ENCODE measurements around the gene HPF1.
"Not testable (repeated sequence)": the region's sequence is repeated elsewhere in the genome, so short reads cannot be mapped to it uniquely, and the experiment has no call there.

HPF1 gene

DNA sequence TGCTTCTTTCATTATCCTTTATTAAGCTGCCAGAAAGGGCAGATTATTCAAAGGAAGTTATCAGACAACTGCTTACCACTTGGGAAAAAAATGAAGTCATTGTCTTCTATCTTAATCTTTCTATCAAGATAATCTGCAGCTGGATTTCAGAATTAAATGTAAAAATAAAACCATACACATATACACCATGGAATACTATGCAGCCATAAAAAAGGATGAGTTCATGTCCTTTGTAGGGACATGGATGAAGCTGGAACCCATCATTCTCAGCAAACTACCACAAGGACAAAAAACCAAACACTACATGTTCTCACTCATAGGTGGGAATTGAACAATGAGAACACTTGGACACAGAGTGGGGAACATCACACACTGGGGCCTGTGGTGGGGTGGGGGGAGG, 19.1 kb downstream of the HPF1 start:
- not testable (repeated sequence) for DNase-seq (ENCODE audit: low read depth)

DNA sequence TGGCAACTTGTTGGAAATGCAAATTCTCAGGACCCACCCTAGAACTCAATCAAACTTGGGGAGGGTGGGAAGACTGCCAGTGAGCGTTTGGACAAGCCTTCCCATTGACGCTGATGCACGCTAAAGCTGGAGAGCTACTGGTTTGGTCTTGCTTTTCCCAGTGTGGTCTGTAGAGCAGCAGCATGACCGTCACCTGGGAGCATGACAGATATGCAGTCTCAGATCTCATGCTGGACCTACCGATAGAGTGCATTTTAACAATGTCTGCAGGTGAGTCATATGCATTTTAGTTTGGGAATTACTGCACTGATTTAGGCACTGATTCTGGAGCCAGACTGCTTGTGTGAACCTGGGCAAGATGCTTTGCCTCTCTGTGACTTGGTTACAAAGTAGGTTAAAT, 27.2 kb downstream of the HPF1 start:
- DNase-seq (ENCODE audit: low read depth), result no peak

DNA sequence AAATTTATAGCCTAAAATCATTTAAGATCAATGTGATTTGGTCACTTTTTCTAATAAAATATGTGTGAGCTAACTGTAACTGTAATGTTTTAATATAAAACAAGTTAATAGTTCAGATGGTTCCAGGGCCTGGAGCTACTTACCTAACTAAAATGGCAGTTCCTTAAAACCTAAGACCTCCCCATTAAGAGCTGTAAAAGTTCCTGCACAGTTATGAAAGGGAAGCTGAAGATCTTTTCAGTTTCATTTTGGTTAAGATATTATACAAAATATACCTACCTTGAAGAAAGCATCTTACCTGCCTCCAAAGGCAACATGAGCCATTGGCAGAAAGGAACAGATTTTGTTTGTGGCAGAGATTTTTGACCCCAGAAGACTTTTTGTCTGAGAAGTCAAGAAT, 30.1 kb downstream of the HPF1 start:
- no peak for DNase-seq (ENCODE audit: low read depth)

DNA sequence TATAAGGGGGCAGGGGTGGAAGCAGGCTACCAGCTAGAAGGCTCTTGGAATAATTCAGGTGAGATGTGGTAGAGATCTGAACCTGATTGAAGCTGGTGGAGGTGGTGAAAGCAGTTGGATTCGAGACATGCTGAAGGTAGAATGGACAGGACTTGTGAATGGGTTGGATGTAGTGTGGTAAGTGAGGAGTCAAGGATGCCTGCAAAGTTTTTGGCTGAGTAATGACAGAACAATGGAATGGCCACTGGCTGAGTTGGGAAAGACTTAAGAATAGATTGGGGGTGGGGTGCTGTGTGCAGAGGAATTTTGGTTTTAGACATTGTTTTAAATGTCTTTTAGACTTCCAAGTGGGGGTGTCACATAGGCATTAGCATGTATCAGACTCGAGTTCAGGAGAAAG, 33.5 kb downstream of the HPF1 start:
- DNase-seq (ENCODE audit: low read depth), result no peak

DNA sequence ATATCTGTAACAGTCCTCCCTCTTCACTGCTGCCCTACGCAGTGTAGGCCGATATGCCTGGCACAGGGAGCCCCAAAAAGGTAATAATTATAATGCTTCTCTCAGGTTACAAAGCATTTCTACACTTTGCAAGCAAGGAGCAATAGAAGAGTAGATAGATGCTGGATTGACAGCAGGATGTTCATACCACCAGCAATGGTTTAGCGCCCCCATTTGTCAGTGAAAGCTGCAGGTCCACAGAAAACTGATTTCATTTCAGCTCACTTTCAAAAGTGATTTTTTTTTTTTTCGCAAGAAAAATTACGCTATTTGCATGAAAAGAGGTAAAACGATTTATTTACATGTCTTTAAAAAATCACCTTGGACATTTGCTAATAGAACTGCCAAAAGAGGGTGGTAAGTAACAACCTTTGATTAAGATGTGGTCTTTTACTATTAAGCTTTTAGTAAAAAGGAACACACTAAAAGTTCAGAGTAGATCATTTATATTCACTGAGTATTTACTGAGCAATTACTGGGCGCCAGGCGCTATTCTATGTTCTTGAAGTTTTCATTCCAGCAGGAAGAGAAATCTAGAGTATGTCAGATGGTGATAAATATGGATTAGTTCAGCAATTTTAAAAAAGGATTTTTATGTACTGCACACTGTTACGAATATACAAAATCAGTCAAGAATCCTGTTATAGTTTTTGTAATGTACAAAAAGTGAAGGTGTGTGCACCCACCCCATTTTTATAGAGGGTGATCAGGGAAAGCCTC, 34.4 kb downstream of the HPF1 start:
- no peak for DNase-seq (ENCODE audit: low read depth)

DNA sequence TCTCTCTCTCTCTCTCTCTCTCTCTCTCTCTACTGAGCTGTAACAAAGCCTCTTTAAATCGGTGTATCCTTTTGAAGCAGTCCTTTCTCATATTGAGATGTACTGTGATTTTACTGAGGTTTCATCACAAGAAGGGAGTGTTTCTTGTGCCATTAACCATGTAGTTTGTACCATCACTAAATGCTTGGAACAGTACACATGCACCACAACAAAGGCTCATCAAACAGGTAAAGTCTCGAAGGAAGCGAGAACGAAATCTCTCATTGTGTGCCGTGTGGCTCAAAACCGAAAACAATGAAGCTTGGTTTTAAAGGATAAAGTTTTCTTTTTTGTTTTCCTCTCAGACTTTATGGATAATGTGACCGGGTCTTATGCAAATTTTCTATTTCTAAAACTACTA, 37.2 kb downstream of the HPF1 start:
- DNase-seq (ENCODE audit: low read depth), result no peak

DNA sequence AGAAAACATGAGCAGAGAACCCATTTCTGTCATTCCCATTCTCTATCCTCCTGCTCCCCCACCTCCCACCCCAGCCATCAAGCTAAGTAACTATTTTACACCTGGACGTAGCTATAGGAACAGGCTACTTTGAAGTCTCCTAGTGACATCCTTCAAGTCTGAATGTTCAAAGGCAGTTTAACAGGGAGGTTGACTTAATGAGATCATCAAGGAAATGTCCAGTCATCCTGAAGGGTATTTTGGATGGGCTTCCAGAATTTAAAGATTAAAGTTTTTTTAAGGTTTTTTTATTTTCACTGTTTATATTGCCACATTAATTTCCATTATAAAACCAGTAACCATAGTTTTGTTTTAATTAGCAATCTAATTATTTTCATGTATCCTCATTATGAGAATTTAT, 41.1 kb downstream of the HPF1 start:
- no peak for DNase-seq (ENCODE audit: low read depth)

DNA sequence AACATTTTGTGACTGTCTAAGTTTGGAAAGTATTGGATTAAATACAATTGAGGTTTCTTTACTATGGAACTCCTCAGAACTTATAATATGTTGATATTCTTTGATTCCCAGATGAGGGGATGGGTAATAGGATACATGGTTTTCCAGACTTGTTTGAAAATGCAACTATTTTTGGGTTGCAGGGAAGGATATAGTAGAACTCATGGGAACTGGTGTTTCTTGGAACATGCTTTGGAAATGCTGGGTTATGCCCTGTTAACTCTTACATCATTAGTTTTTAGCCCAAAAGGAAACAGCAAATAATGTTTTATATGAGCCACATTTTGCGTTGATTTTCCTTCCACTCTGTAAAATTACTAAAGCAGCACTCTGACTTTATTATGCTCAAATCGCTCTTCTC, 41.9 kb downstream of the HPF1 start:
- DNase-seq (ENCODE audit: low read depth), result no peak

DNA sequence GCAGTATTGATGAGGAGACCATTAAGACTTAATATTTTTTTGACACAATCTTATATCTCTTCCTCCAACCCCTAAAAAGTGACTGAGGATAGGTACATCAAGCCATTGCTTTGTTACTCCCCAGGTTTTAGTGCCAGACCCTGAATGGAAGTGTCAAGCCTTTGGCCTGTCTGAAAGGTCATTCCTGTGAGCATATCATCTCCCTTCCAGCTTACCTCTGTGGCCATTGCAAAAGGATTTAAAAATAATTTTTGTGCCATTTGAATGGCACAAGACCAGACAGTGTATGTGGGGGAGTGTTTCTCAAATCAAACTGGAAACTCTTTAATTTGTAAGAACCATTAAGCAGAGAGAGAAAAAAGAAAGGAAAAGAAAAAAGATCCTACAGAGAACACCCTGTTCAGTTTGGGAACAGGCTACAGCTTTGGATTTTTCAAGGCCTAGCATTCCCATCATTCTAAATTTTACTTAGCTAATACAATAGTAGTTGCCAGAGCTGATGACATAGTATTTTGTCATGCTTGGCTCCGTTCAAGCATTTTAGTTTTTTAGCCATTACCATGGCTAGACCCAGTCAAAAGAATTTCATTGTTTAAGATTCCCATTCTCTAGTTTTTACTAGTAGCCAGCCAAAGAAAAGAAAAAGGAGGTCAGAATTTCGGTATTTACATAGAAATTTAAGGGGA, 49.6 kb downstream of the HPF1 start:
- DNase-seq (ENCODE audit: low read depth), result no peak

DNA sequence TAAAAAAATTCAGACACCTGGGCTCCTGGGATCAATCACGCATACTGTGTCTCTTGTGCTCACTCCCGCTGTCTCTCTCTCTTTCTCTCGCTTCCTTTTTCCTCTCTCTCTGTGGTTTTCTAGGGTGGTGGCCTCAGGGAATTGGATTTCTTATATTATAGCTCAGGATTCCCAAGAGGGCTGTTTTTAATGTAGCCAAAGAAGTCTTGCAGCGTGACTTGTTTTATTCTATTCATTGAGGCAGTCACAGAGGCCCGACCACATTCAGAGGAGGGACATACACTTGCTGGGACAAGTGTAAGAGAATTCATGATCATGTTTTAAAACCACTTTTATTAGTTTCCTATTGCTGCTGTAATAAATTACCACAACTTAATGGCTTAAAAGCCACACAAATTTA, 59.4 kb downstream of the HPF1 start:
- DNase-seq (ENCODE audit: low read depth), result no peak

DNA sequence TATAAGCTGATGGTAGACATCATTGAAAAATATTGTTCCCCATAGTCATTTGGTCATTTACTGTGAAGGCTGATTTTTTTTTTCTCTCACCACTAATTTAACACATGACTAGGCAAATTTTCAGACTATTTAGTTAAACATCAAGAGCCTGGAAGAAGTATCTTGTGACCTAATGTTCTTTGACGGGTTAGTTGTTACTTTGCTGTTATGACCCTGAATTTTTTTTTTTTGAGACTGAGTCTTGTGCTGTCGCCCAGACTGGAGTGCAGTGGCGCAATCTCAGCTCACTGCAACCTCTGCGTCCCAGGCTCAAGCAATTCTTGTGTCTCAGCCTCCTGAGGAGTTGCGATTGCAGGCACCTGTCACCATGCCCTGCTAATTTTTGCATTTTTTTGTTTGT, 67.0 kb downstream of the HPF1 start:
- no peak for DNase-seq (ENCODE audit: low read depth)

DNA sequence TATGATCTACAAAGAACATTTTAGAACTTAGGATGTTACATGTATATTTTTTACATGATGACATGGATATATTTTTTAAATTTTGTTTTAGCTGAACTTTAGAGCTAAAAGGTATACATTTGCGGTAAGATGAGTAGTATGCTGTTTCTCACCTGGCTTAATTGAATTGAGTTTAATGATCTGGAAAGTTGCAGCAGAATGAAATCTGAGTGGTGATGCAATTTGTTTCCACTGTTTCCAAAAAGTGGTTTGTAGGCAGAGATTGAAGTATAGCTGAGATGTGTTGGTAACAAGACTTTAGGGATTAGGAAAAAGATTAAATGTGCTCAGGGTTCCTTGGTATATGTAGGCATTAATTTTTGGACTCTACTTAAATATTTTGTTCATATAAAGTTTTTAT, 68.1 kb downstream of the HPF1 start:
- no peak for DNase-seq (ENCODE audit: low read depth)

DNA sequence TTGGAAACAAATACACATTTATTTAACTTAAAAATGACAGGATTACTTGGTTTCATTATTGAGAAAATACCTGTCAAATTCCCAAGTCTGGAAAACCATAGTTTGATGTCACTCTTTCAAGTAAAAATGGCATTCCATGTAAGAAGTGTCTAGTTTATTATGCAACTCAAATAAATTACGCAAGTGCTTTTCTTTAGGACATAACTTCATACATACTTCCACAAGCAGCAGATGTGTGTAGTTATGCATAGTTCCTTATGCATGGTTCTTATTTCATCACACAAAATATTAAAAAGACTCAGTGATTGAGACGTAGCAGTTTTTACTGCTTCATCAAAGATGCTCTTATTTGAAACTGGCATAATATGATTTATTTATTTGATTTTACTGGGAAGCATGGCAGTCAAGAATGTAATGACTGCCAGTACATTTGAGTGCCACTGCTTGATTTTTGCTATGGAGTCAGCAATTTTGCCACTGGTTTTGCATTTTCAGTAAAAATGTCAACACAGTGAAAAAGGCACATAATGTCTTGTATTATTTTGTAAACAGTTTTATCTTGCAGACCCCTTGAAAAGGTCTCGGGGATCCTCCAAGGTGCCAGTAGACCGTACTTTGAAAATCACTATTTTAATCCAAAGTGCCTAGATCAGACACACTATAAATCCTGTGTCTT, 75.2 kb downstream of the HPF1 start:
- DNase-seq (ENCODE audit: low read depth), result no peak
